SK-N-SH (cell line): Measurements from ENCODE around the gene SLC1A3.

ENCODE experiments used
- CTCF ChIP-seq: fragments of 200-600 bp; sonication (generic); IDR thresholded peaks from 2 replicates; pipeline ENCODE4 v1.6.1; 2017; ENCODE audit warnings: antibody characterized with exemption, mild to moderate bottlenecking, moderate library complexity
- EP300 ChIP-seq, 2 experiments: IDR thresholded peaks; 2 replicates each; pipeline versions ENCODE4 v1.4.0 to v1.6.1; 2012; ENCODE audit warnings: borderline replicate concordance in 1 of 2, low read depth in 1 of 2, low read length in 1 of 2
- MEF2A ChIP-seq: IDR thresholded peaks from 2 replicates; pipeline ENCODE4 v1.4.0; 2012; ENCODE audit warnings: low read depth, borderline replicate concordance
- POLR2AphosphoS5 ChIP-seq: IDR thresholded peaks from 2 replicates; pipeline ENCODE4 v1.6.1; 2012; ENCODE audit warnings: low read depth, low read length

GRCh38 chr5:36635721-36636390, 29.4 kb downstream of the SLC1A3 start:
- TF ChIP-seq POLR2AphosphoS5 (no peak), CTCF (no peak), MEF2A (no peak), EP300 (IDR thresholded peaks at IDR 0.05; ENCODE audit: borderline replicate concordance in 1 of 2, low read depth in 1 of 2, low read length in 1 of 2) (no peak)
